ENCODE data around the gene PAGE4. TPM values are rescaled to one million over a fixed set of nuclear protein-coding genes. Genes with fewer than 3 reads are reported as not detected.

PAGE4 gene
- total RNA-seq, 1 donor from 2014 or later: not detected

- Histone ChIP-seq H3K27me3 (no peaks in the 10 kb centered on the region), H3K27ac (no peak overlapping the region), H3K9me3 (no peaks in the 10 kb centered on the region), H3K36me3 (no peaks in the 10 kb centered on the region), H3K4me3 (no peak overlapping the region), H3K4me1 (no peaks in the 10 kb centered on the region)
- intact Hi-C loops (cut with DNase I): no loop called here
- DNase-seq (ENCODE audit: low spot score in 2 of 2): no peak
- TF ChIP-seq CTCF (IDR thresholded peaks at IDR 0.05): no peak
These were observed 24.6 kb downstream of the PAGE4 start for GRCh38 chrX:49853661-49854060.

GRCh38 chrX:49856819-49857218, 27.7 kb downstream of the PAGE4 start:
- Histone ChIP-seq H3K9me3 (no peaks in the 10 kb centered on the region), H3K36me3 (no peaks in the 10 kb centered on the region), H3K4me3 (no peak overlapping the region), H3K4me1 (no peaks in the 10 kb centered on the region), H3K27ac (no peak overlapping the region), H3K27me3 (no peaks in the 10 kb centered on the region)
- intact Hi-C loops (cut with DNase I): no loop called here
- no peak for DNase-seq (ENCODE audit: low spot score in 2 of 2)
- TF ChIP-seq CTCF (IDR thresholded peaks at IDR 0.05): no peak

DNA sequence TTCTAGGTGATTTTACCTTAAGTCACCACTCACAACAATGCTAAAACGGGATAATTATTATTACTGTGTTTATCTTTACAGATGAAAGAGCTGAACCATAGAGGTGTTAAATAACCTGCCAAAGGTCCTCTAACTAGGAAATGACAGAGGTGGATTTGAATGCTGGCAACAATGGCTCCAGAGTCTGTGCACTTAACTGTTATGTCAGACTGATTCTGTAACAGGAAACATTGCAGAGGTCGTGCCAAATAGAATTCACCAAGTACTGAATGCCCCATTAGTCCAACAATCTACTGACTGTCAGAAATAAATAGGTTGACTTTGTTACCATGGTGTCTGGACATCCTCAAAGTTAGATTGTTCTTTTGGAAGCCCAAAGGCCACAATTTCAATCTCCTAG, 29.2 kb downstream of the PAGE4 start:
- Histone ChIP-seq H3K9me3 (no peaks in the 10 kb centered on the region), H3K4me1 (no peaks in the 10 kb centered on the region), H3K27ac (no peak overlapping the region), H3K36me3 (no peaks in the 10 kb centered on the region), H3K4me3 (no peak overlapping the region), H3K27me3 (no peaks in the 10 kb centered on the region)
- DNase-seq (ENCODE audit: low spot score in 2 of 2): no peak
- no peak for TF ChIP-seq CTCF (IDR thresholded peaks at IDR 0.05)
- intact Hi-C loops (cut with DNase I): no loop called here

DNA sequence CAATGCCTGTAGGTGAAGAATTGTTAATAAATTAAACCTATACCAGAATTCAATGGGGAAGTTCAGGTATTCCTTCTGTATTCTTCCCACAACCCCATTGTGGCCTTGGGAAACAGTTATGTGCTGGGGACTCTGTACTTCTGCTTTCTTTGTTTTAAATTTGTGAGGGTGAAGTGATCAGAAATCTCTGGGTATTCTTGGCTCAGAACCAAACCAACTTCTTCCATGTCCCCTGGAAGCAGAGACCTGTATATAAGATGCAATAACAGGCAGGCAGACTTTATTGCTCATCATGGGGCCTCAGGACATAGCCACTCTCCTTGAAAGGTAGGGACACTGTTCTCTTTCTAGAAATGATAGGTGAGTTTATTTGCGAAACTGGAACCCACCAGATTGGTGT, 30.4 kb downstream of the PAGE4 start:
- H3K36me3 ChIP-seq: no peaks in the 10 kb centered on the region
- DNase-seq (ENCODE audit: low spot score in 2 of 2): no peak
- H3K4me3 ChIP-seq: no peak overlapping the region
- no peak for TF ChIP-seq CTCF (IDR thresholded peaks at IDR 0.05)
- H3K9me3 ChIP-seq: no peaks in the 10 kb centered on the region
- no peaks in the 10 kb centered on the region for H3K27me3 ChIP-seq
- no peak overlapping the region for H3K27ac ChIP-seq
- no peaks in the 10 kb centered on the region for H3K4me1 ChIP-seq
- intact Hi-C loops (cut with DNase I): no loop called here

- H3K27me3 ChIP-seq: no peaks in the 10 kb centered on the region
- H3K36me3 ChIP-seq: no peaks in the 10 kb centered on the region
- no peak overlapping the region for H3K27ac ChIP-seq
- no peak for DNase-seq (ENCODE audit: low spot score in 2 of 2)
- TF ChIP-seq CTCF (IDR thresholded peaks at IDR 0.05): no peak
- intact Hi-C loops (cut with DNase I): no loop called here
- no peaks in the 10 kb centered on the region for H3K9me3 ChIP-seq
- no peaks in the 10 kb centered on the region for H3K4me1 ChIP-seq
- H3K4me3 ChIP-seq: no peak overlapping the region
These were observed 31.9 kb downstream of the PAGE4 start for GRCh38 chrX:49860867-49861535.

GRCh38 chrX:49862093-49862492, 33.0 kb downstream of the PAGE4 start:
- intact Hi-C loops (cut with DNase I): no loop called here
- no peaks in the 10 kb centered on the region for H3K4me1 ChIP-seq
- no peak for DNase-seq (ENCODE audit: low spot score in 2 of 2)
- no peak for TF ChIP-seq CTCF (IDR thresholded peaks at IDR 0.05)
- no peaks in the 10 kb centered on the region for H3K36me3 ChIP-seq
- no peak overlapping the region for H3K27ac ChIP-seq
- no peaks in the 10 kb centered on the region for H3K9me3 ChIP-seq
- no peaks in the 10 kb centered on the region for H3K27me3 ChIP-seq
- no peak overlapping the region for H3K4me3 ChIP-seq

Data from ascending aorta (tissue), 2 donors.